HepG2 (cell line): Measurements from ENCODE around the gene TAAR9. TPM values are rescaled to one million over a fixed set of nuclear protein-coding genes. Genes with fewer than 3 reads are reported as not detected.
A peak's percentile ranks its signal among the peaks of the same experiment; 100 is the strongest.

Experiments used
- ATAC-seq: fragments of 200-7000 bp; cut with Tn5 transposase; 3 replicates; pipeline ENCODE4 v1.9.1; 2020; ENCODE audit warnings: mild to moderate bottlenecking, moderate library complexity
- BruUV-seq: library from RNA; stranded (reverse); fragments of 400-500 nt; replicated peaks from 2 replicates; lab custom pipeline; 2021; lab: Mats Ljungman, UMichigan
- CTCF ChIA-PET: fragments of 300-600 bp; formaldehyde crosslinking; extraction: SDS; loops from one replicate; lab custom pipeline; 2021; ENCODE audit warnings: low total read pairs, inconsistent platforms, low intra/inter-chr PET ratio; lab: Yijun Ruan, JAX
- POLR2A ChIA-PET: fragments of 350-600 bp; sonication (Branson Sonifier 250); formaldehyde crosslinking; loops from one replicate; lab custom pipeline; 2020; ENCODE audit warnings: antibody characterized with exemption, inconsistent platforms; lab: Yijun Ruan, JAX
- DNase-seq: peaks from one replicate; pipeline ENCODE4 v3.0.0-alpha.2; 2015; ENCODE audit warnings: low spot score
- FAIRE-seq: peaks from 3 replicates; lab custom pipeline; 2011; peaks lifted over from hg19 to GRCh38; lab: Jason Lieb, UNC
- H2AFZ ChIP-seq: one replicate; pipeline ENCODE4 v1.6.1; 2011; ENCODE audit warnings: low read length, inconsistent platforms
- H3K27ac ChIP-seq: fragments of 300-600 bp; 3 replicates; pipeline ENCODE4 v1.8.0; 2011; ENCODE audit warnings: mixed run types, mild to moderate bottlenecking, mixed read lengths, low read length, inconsistent platforms; ENCODE audit not compliant: insufficient read depth; ENCODE audit errors: extremely low read length
- H3K27me3 ChIP-seq, 2 experiments: fragments of 200-600 bp in 1 of 2; 2 replicates in 1 of 2; 3 replicates in 1 of 2; pipeline versions ENCODE4 v1.6.0 to v1.8.0; 2011; ENCODE audit warnings: low read length in 2 of 2, mild to moderate bottlenecking in 2 of 2, moderate library complexity in 2 of 2, inconsistent platforms in 1 of 2; ENCODE audit not compliant: insufficient read depth in 2 of 2, control insufficient read depth in 1 of 2
- H3K36me3 ChIP-seq, 2 experiments: fragments of 200-600 bp in 1 of 2; replicated peaks in 1 of 2; 2 replicates in 1 of 2; 3 replicates in 1 of 2; pipeline versions ENCODE4 v1.5.1 to v1.8.0; 2011; ENCODE audit warnings: low read length in 2 of 2, inconsistent platforms in 1 of 2; ENCODE audit not compliant: insufficient read depth in 2 of 2, control insufficient read depth in 1 of 2
- H3K4me1 ChIP-seq: 2 replicates; pipeline ENCODE4 v1.5.1; 2012; ENCODE audit warnings: low read length, inconsistent platforms; ENCODE audit not compliant: insufficient read depth
- H3K4me2 ChIP-seq: 2 replicates; pipeline ENCODE4 v1.6.0; 2011; ENCODE audit warnings: low read depth, low read length, inconsistent platforms
- H3K4me3 ChIP-seq, 3 experiments: fragments of 200-600 bp in 1 of 3; sonication (generic), shearing (Covaris generic) in 1 of 3; replicated peaks in 1 of 3; 2 replicates each; pipeline ENCODE4 v1.5.1; 2011 to 2016; ENCODE audit warnings: low read length in 3 of 3, inconsistent platforms in 2 of 3, low read depth in 2 of 3, mild to moderate bottlenecking in 2 of 3, control low read depth in 1 of 3, mixed read lengths in 1 of 3; ENCODE audit not compliant: insufficient read depth in 1 of 3
- H3K79me2 ChIP-seq: one replicate; pipeline ENCODE4 v1.6.1; 2011; ENCODE audit warnings: low read length, inconsistent platforms; ENCODE audit not compliant: insufficient read depth
- H3K9ac ChIP-seq: 2 replicates; pipeline ENCODE4 v1.6.0; 2011; ENCODE audit warnings: mild to moderate bottlenecking, low read depth, low read length, inconsistent platforms; ENCODE audit not compliant: insufficient read depth
- H3K9me3 ChIP-seq: 2 replicates; pipeline ENCODE4 v1.5.1; 2012; ENCODE audit warnings: mild to moderate bottlenecking, low read length
- H4K20me1 ChIP-seq: 2 replicates; pipeline ENCODE4 v1.6.0; 2011; ENCODE audit warnings: inconsistent platforms, mild to moderate bottlenecking, low read length, moderate library complexity; ENCODE audit not compliant: insufficient read depth
- CSRNP2 ChIP-seq: sonication (generic); formaldehyde crosslinking; conservative IDR thresholded peaks from 2 replicates; pipeline ENCODE4 v1.8.0; 2022; ENCODE audit warnings: low read depth, missing genetic modification reagents
- KLF11 ChIP-seq: IDR thresholded peaks from 2 replicates; pipeline ENCODE4 v1.6.1; 2016; ENCODE audit warnings: missing compliant biosample characterization
- NFIC ChIP-seq: IDR thresholded peaks from 2 replicates; pipeline ENCODE4 v1.6.1; 2012; ENCODE audit warnings: mild to moderate bottlenecking, low read length, inconsistent platforms
- RBFOX2 ChIP-seq: fragments of 200-400 bp; formaldehyde crosslinking; IDR thresholded peaks from 2 replicates; pipeline ENCODE4 v1.6.1; 2017; ENCODE audit warnings: low read depth, mild to moderate bottlenecking, low read length
- RFXANK ChIP-seq: IDR thresholded peaks from 2 replicates; pipeline ENCODE4 v1.6.1; 2016
- SAP130 ChIP-seq: IDR thresholded peaks from 2 replicates; pipeline ENCODE4 v1.6.1; 2016; ENCODE audit warnings: low read depth
- ZNF296 ChIP-seq: sonication (generic); formaldehyde crosslinking; conservative IDR thresholded peaks from 2 replicates; pipeline ENCODE4 v1.5.0; 2020; ENCODE audit warnings: mild to moderate bottlenecking, missing genetic modification reagents
- ZNF513 ChIP-seq: sonication (generic); formaldehyde crosslinking; conservative IDR thresholded peaks from 2 replicates; pipeline ENCODE4 v1.5.0; 2020; ENCODE audit warnings: missing genetic modification reagents
- ZSCAN25 ChIP-seq: sonication (generic); formaldehyde crosslinking; IDR thresholded peaks from 2 replicates; pipeline ENCODE4 v1.8.0; 2022; ENCODE audit warnings: mild to moderate bottlenecking, missing genetic modification reagents
- WGBS: methylation state at CpG from one replicate; pipeline ENCODE4 v1.1.6; 2017; ENCODE audit warnings: low lambda C conversion rate; 5-methylcytosine and 5-hydroxymethylcytosine counted together
- in situ Hi-C: cut with HindIII; loops from 2 replicates; pipeline ENCODE4 v1.10.0; 2017; ENCODE audit warnings: low pct_unique_long_range_greater_than_20kb; ENCODE audit not compliant: extremely low pct_ligation_motif_present
- intact Hi-C: fragments of 100-400 bp; cut with micrococcal nuclease; formaldehyde crosslinking; loops from one replicate; pipeline ENCODE4 v1.10.0; 2022; ENCODE audit not compliant: unreplicated experiment
- polyA plus RNA-seq, 8 experiments: library from polyadenylated mRNA; depleted of rRNA in 3 of 8; stranded (reverse) in 7 of 8; unstranded in 1 of 8; fragments of >200 nt; fragmentation: Illumina TruSeq in 4 of 8; extraction: Trizol in 4 of 8; gene quantifications; 2 replicates each; pipeline versions ENCODE4 v1.2.1 to v1.2.3, GENCODE V29; 2011 to 2016; ENCODE audit warnings: low read depth in 4 of 8, missing spikeins in 1 of 8, mixed read lengths in 1 of 8; ENCODE audit not compliant: insufficient read depth in 1 of 8
- total RNA-seq, 5 experiments: library from RNA; depleted of rRNA; stranded (reverse); fragments of >200 nt; fragmentation: Illumina TruSeq; extraction: Trizol; gene quantifications; 2 replicates each; pipeline ENCODE4 v1.2.3, GENCODE V29; 2016; ENCODE audit warnings: low read depth in 1 of 5

Gene TAAR9
- total and polyA plus RNA-seq, 2 of the 13 experiments (the other 11 are each of a cell fraction or from before 2014, with no cell fraction given): 0.07 TPM; not detected in 1

- no TSS peak for BruUV-seq
- intact Hi-C loops (no loop called here), in situ Hi-C loops (no loop called here)
- Histone ChIP-seq H3K9ac (no peak overlapping the region), H3K4me1 (peaks cover 22% of the 10 kb centered on the region), H3K4me2 (no peak overlapping the region), H3K27me3 (no peaks in the 10 kb centered on the region), H2AFZ (no peak overlapping the region), H3K36me3 (peaks cover 0 to 11% of the 10 kb centered on the region in 2 experiments; a peak in 3 of 5 replicates), H3K9me3 (no peaks in the 10 kb centered on the region), H4K20me1 (peaks cover 14% of the 10 kb centered on the region), H3K79me2 (peaks cover 61% of the 10 kb centered on the region), H3K4me3 (no peak overlapping the region), H3K27ac (no peak overlapping the region)
- FAIRE-seq: no peak
- no peak for DNase-seq
- ChIA-PET CTCF (no interaction called here), POLR2A (no interaction called here)
- WGBS: 96% methylated on average over 5 of the region's 5 CpGs
- TF ChIP-seq ZNF296 (CRISPR knock-in tag) (no peak), RBFOX2 (0 out of 2 replicates have a peak, but pooled peaks have one; percentile 15), KLF11 (CRISPR knock-in tag) (no peak), ZSCAN25 (no peak), NFIC (no peak), CSRNP2 (CRISPR knock-in tag) (no peak), ZNF513 (CRISPR knock-in tag) (no peak), RFXANK (no peak), SAP130 (CRISPR knock-in tag) (no peak)
- no peak for ATAC-seq
Measured at GRCh38 chr6:132506869-132507808, 30.9 kb upstream of the TAAR9 start.
